AG08396 (cell line): ENCODE data around the gene ARID3B.

Experiments
- DNase-seq: peaks from one replicate; pipeline ENCODE4 v3.0.0; 2012; ENCODE audit warnings: low spot score, mixed read lengths

Gene ARID3B

DNA sequence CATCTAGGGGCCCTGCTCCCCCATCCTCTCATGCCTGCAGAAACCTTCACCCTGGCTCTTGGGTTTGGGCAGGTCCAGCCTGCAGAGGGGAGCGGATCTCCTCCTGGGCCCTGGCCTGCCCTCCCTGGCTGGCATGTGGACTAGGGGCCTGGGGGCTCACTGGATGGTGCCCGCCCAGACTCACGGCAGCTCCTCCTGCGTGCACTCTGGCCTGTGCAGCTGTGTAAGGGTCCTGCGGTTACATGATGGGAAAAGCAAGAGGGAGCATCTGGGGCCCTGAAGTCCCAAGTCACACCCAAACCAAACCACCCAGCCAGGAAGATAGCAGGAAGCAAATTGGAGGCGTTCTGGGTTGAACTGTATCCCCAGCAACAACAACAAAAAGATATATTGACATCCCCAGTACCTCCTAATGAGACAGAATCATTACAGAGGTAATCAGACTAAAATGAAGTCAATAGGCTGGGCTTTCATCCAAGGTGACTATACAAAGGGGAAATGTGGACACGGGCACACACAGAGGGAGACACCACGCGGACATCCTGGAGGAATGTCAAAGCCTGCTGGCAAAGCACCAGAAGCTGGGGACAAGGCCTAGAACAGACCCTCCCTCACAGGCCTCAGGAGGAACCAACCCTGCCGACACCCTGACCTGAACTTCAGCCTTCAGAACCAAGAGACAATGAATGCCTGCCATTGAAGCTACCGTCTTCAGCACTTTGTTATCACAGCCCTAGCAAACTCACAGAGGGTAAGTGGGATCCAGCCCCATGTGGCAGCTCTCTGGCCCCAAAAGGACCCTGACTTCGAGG is 64.2 kb downstream of the ARID3B start:
- no peak for DNase-seq

DNA sequence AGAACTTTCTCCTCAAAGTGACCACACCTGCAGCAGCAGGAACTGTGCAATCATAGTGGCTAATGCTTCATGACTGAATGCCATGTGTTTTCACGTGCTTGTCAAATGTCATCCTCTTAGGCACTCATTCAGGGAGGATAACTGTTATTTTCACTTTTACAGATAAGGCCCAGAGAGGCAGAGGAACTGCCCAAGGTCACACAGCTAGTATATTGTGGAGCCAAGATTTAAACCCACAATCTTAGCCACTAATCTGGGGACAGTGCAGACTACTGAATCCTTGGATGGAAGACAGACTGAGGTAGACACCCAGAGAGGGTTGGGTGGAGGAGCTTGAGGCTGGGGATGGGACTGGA is 64.8 kb downstream of the ARID3B start:
- no peak for DNase-seq

DNA sequence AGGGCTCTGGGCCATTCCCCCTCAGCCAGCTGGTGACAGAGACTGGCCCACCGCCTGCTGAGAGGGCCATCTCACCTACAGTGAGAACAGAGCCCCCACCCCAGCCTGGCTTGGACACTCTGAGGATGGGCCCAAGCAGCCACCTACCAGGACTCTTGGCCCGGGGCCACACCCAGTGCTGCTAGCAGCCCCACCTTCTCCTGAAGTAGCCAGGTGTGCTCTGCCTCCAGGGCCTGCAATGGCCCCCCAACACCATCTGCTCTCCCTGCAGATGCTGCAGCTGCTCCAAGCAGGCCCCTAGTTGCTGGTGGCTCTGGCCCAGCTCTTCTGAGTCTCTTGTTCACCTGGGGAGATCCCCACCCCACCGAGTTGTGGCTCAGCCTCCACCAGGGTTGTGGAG is 67.8 kb downstream of the ARID3B start:
- DNase-seq, result no peak

DNA sequence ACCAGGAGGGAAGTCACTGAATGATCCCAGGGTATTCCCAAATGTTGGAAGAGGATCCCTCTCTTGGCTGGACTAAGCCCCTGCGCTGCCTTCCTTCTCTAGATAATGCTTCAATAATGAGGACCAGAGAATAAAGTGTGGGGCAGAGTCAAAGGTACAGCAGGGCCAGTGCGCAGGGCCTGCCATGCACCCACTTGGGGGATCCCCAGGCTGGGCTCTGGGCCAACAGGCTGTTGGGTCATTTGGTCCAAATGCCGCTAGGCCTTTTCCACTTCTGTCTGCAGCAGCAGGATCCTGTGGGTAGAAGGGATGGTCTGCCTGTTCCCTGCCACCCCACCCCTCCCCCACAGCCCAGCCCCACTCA is 68.9 kb downstream of the ARID3B start:
- no peak for DNase-seq

DNA sequence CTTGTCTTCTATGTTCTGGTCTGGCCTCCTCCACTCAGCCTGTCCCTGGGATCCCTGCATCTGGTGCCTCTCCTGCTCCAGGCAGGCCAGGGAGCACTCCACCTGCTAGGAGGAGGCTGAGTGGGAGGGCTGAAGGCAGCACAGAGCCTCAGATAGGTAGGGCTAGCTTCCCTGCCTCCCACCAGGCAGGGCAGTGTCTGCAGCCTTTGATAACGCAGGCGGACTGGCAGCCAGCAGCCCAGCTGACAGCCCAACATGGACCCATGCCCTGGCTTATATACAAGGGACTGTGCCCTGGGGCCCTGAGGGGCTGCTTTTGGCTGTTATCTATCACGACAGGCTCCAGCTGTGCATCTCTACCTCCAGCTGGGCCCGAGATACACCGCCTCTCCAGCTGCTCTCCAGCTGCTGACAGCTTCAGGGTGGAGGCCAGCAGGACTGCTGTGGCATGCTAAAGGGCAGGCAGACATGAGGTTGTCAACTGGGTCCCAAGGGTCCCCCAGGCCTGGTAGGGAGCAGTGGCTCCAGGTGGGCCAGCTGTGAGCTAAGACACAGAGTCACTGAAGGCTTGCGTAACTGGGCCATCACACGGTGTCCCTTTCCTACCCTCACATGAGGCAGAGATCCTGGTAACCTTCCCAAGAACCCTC is 69.4 kb downstream of the ARID3B start:
- DNase-seq, result no peak

DNA sequence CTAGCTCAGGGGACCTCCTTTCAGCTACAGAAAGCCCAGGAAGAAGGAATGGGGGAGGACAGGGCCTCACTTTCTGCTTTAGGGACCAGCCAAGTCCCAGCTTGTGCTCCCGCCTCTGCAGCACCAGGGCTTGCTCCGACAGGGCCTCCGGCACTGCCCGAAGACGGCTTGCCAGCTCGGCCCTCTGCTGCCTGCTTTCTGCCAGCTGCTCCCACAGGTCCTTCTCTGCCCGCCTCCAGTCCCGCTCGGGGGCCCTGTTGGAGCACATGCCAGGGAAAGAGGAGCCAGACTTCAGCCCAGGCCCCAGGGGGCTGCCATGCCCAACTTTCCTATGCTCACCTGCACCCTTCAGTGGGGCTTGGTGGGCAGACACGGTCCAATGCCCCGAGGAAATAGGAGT is 70.3 kb downstream of the ARID3B start:
- no peak for DNase-seq

DNA sequence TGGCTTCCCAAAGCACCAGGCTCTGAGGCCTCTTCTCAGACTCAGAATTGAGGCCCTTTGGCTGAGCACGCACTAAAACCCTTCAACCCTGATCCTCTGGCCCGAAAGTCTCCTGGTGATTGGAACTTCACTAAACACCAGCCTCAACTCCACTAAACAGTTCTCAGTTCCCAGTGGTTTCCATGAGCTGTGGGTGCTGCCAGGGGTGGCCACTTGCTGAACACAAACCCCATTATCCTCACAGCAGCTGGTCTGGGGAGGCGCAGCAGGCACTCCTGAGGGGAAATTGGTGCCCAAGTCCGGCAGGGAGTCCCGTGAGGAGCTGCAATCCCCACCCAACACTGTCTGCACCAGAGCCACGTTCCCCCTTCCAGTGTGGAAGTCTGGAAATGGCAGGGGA is 70.8 kb downstream of the ARID3B start:
- DNase-seq, result no peak

DNA sequence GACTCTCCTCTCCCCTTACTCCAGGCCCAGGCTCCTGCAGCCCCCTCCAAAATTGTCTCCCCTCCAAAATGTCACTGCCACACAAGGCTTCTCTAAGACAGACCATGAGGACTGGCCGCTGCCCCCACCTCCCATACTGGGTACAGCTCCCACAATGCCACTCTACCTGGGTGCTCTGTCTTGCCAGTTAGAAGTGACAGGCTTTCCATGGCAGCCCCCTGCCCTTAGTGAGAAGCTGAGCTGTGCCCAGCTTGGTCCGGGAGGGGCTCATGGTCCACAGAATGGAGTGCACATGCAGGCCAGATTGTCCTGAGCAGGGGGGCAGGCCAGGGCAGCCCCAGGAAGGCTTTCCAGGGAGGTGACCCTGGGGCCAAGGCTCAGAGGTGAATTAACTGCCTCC is 71.7 kb downstream of the ARID3B start:
- no peak for DNase-seq

DNA sequence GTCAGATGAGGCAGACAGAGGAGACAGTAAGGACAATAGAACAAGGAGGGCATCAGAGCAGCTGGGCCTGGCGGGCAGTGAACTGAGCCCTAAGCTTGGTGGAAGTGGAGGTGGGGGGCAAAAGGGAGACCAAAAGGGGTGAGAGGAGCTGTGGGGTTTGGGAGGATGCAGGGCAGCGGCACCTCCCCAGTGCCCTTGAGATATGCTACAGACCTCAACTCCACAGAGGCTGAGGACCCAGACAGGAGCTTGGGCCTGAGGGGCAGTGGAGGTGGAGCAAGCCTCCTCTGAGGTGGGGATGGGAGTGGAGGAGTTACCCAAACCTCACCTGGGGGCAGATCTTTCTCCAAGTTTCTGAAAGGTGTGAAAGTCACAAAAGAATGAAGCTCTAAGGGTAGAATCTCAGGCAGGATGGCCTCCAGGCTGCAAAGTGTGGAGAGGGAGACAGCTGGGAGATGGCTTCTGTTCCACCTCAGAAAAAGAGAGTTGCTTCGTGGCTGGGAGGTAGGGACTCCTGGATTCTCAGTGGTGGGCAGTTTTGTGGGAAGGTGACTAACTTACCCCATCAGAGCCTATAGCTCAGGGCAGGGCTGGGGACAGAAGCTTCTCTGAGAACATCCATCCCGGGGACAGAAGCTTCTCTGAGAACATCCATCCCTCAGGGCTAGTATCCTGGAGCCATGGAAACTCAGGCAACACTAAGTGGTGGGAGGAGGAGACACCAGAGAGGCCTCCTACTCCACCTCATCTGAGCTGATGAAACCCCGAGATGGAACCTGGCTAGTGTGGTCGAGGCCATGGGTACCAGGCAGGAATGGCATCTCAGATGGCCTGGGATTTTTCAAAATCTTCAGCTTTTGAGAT is 72.3 kb downstream of the ARID3B start:
- no peak for DNase-seq

DNA sequence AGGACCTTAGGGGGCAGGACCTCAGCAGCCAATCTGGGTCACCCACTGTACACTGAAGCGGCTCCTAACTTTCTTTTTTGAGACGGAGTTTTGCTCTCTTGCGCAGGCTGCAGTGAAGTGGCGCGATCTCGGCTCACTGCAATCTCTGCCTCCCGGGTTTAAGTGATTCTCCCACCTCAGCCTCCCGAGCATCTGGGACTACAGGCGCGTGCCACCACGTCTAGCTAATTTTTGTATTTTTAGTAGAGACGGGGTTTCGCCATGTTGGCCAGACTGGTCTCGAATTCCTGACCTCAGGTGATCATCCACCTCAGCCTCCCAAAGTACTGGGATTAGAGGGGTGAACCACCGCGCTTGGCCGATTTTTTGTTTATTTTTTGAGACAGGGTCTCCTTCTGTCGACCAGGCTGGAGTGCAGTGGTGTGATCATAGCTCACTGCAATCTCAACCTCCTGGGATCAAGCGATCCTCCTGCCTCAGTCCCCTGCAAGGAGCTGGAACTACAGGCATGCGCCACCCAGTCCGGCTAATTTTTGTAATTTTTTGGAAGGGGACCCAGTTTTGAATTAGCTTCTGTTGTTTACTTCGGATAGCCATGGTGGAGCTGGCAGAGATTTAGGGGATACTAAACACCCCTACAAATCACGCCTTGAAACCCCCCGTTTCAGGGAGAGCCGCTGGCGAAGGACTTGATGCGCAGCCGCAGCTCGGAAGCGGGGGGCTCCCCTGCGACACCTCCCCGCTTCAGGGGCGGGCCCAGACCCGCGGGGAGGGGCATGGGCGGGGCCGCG is 73.1 kb downstream of the ARID3B start:
- DNase-seq, result no peak

DNA sequence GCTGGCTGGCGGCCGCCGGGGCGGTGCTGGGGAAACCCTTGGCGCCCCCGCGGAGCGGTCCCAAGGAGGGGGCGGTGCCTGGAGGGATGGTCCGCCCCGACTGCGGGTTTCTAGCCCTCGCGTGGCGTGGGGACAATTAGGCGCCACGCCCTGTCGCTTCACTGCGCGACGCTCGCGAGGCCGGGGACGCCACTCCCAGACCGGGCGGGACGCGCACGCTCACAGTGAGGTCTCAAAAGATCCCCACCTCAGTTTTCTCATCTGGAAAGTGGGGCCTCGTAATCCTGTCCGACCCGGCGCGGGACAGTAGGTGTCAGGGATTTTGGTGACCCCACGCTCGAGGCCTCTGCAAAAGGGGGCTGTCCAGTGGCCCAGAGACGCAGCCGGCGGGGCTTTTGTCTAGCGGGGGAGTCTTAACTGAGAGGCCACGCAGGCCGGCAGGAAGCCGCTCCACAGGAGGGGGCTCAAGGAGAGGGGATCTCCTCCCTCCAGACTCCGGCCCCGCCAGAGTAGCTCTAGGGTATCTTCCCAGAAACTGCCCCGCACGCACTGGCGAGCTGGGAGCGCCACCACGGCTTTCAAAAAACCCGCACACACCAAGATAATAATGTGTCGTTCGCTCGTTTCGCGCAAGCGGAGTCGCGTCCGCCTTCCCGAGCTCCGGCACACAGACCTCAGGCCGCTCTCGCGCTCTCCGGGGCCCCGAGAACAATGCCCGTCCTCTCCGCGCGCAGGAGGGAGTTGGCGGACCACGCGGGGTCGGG is 73.9 kb downstream of the ARID3B start:
- peak; percentile 97 for DNase-seq

DNA sequence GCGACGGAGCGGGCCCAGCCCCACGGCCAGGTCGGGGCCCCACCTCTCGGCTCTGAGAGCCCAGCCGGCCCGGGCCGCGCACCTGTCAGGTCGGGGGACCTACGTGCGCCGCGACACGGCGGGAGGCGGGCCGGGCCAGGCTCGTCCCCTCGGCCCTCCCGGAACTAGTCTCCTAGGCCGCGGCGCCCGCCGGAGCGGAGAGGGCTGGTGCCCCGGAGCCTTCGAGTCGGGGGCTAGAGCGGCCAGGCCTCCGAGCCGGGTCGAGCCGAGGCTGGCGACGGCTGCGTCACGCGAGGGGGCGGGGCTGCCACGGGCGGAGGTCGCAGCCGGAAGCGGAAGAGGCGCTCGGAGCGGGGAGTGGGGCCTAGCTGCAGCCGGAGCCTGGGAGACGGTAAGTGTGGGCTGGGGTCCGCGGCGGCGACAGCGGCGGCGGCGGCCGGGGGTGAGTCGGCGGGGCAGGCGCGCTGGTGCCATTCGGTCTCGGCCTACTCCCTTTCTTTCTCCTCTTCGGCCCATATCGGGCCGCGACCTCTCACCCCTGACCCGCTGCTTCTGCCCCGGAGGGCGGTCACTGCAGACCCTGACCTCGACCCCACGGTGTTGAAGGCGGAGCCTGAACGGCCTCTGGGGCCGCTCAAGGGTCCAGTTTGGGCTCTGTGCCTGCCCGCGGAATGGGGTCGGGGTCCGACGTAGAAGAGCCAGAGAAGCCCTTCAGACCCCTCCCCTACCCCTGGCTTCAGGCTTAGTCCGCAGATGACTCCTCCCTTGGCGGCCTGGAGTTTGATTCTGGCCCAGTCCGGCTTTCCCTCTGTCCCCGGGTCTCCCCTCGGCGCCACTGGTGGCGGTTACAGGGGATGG is 74.7 kb downstream of the ARID3B start, which contains the start of gene CLK3:
CLK3 (plus strand) TSS at position 329 of the 858 bp plus-strand sequence. CDS start 3,361 bp downstream, outside the sequence.
- peak; percentile 97 for DNase-seq

DNA sequence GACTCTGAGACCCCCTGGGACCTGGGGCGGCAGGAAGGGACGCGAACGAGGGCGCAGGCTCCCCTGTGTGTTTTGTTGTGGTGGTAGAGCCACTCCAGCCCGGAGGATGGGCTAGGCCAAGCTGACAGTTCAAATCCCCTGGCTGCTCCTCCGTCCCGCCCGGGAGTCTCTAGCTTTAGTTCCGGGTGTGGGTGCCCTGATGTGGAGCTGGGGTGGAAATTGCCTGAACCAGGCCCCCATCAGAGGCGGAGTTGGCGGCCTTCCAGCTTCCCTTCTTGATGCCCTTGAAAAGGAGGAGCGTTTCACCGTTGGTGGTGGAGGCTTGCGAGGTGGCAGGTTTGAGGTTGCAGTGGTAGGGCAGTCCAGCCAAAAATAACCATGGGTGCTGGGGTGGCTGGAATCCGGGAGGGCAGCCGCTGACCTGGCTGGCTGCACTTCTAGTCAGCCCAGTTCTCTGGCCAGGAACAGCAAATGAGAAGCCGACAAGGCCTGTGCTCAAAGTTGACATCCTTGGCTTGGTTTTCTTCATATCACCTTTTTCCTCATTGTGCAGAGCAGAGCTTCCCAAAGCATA is 75.4 kb downstream of the ARID3B start:
- DNase-seq, result peak; percentile 71

DNA sequence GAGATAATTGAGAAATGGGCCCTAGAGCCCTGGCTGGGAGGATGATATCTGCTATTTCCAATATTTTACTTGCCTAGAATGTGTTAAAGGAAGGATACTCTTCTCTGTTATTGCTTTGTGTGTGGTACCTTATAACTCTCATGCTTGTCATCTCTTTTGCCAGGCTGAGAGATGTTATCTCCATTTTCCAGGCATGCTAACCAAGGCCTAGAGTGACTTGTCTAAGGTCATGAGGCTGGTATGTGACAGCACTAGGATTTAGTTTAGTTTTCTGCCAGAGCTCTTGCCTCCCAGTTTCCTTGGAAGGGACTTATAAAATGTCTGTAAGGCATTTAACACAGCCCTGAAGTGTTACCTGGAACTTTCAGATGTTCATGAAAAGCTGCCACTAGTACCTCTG is 76.0 kb downstream of the ARID3B start:
- no peak for DNase-seq

DNA sequence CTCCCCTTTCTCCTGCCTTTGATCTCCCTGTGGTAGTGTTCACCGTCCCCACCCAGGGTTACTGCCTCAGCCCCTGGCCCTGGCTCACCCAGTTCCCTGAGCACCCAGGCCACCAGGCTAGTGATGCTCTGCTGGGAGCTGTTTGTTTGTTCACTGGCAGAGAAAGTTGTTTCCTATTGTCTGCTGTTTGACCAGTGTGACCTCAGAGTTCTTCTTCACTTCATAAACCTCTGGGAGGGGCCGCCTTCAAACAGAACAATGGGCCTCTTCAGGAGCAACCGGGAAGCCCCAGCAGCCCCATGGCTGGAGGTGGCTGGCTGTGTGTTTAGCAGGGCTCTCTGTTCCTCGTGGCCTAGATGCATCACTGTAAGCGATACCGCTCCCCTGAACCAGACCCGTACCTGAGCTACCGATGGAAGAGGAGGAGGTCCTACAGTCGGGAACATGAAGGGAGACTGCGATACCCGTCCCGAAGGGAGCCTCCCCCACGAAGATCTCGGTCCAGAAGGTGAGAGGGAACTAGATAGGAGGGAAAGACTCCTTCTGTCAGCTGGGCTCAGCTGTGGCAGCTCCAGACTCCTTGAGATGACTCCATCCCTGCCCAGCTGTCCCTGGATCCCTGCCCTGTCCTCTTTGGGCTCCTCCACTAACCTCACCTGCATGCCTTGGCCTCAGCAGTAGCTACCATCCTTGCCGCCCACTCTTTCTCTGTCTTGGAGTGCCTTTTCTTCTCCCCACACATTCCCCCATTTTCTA is 78.0 kb downstream of the ARID3B start:
- no peak for DNase-seq

DNA sequence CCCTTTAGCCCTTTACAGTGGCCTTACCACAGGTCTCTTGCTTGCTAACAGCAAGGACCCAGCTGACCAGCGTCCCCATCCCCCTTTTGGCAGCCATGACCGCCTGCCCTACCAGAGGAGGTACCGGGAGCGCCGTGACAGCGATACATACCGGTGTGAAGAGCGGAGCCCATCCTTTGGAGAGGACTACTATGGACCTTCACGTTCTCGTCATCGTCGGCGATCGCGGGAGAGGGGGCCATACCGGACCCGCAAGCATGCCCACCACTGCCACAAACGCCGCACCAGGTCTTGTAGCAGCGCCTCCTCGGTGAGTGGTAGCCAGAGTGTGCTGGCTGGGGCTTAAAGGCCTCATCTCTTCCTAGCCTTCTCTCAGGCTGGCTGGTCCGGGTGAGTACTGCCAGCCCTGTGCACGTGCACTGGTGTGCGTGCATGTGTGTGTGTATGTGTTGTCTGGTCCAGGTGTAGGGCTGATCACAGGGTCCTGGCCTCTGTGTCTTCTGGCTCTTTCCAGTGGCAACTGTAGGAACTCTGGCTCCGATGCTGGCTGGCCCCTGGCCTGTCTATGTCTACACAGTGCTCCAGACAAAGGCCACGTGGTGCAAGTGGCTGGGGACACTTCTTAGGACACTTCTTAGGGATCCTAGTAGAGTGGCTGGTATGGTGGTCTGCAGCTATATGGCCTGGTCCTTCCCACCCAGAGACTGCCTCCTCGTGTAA is 79.1 kb downstream of the ARID3B start:
- no peak for DNase-seq

DNA sequence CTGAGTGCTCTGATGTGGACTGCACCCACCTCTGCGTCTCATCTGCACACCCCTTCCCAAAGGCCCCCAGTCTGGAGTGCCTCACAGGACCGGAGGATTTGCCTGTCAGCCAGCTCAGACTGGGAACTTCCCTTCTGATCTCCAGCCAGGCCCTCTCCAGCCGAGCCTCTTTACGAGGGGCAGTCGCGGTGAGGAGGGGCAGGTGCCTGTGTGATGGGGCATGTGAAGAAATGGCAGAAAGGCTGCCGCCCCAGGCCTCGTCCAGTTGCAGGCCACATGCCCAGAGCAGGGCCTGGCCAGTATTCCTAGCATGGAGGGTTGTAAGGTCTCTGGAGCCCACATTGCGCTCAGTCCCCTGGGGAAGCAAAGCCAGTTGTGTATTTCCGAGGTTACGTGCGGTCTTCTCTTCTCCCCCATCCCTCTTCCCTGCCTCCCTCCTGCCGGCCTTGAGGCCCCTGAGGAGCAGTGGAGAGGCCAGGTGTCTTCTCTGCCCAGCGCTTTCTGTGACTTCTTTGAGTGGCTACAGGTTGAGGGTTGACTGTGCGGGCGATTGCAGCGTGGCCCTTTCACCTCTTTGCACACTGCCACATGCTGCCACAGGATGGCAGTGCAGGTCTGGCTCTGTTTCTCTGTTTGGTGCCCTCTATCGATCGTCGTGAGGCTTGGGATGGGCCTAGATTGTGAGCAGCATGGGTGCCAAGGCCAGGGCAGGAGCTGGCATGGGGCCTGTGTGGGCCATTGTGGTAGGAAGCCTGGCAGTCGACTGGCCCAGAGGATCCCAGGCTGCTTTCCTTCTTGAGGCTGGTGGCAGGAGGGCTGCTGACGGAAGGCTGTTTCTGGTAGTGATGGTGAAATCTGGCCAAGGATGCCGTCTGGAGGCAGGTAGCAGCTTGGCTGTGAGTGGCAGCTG is 79.9 kb downstream of the ARID3B start:
- peak; percentile 84 for DNase-seq
